Heart left ventricle (tissue), 13 donors: ENCODE data around the gene PEPD.

Experiments used
- POLR2A ChIP-seq, 2 donors: fragments of 450-650 bp; IDR thresholded peaks; one replicate each; pipeline ENCODE4 v1.6.1; 2017; ENCODE audit warnings: antibody characterized with exemption in 2 of 2, mild to moderate bottlenecking in 2 of 2, moderate library complexity in 2 of 2
- TF ChIP-seq, protein P1 (sequence below), 12 donors: fragments of 200-600 bp; sonication (generic) in 4 of 12; IDR thresholded peaks; one replicate each; pipeline versions ENCODE4 v1.5.0 to v1.8.0; 2018 to 2022; ENCODE audit warnings: antibody characterized with exemption in 12 of 12, mild to moderate bottlenecking in 5 of 12
- donor health status: ischemic (EF 13 %, LVEDD 7.1; RV severe dilation, severe dysfunction).
- donor health status: DM: no; HTN: yes; CAD: no.
- donor health status: DM: no; HTN: no; CAD: no.
- donor health status: ischemic (EF 25% LVEDD 6.9; RV normal size, moderate dysfunction).
- donor health status: ischemic (EF 25% LVEDD 5.7; RV mildly dilated, moderate dysfunction).
- donor health status: ischemic (EF 35%, LVEDD 5.7; RV mildly dilated, moderate dysfunction).
- donor health status: nonischemic (EF 11% LVEDD 7.7; RV severe dilation, severe dysfunction).
- donor health status: DM: yes; HTN: yes; CAD: no.
- donor health status: PGD.
- donor health status: ischemic (EF 29% LVEDD 5.4; RV normal size, mild dysfunction).
- donor health status: nonischemic (EF 23%, LVEDD 6.1; RV moderate dilation, normal function).

DNA sequence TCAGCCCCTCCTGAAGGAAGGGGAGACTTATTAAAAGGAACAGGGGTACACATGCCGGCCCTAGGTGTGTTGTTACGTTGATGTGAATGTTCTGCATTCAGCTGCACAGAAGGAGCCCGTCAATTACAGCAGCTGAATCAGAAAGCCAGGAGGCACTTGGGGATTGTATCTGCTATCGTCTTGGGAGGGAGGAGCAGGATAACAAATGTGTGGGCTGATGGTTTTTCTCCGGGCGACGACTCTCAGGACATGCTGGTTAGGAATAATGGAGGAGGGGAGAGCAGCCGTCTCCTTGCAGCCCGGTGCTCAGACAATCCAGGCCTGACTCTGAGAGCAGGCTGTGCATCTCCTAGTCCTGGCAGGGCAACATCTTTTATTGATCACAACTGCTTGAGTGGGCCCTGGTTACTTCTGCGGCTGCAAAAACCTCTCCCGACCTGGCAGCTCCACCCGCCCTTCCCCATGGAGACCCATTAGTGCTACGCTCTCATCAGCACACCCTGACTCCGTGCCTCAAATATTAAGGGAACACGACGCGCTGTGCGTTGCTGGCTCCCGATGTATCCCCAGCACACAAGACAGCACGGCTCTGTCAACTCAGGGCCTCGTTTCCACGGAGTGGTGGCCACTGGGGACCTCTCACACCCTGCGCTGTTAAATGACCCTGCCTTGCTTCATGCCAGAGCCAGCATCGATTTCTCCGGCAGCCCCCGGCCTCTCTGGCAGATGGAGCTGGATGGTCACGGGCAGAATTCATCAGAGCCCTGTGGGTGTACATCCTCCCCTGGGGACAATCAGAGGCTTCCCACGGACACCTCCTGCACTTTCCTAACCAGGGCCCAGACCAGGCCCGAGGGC lies 25.3 kb downstream of the PEPD start:
- TF ChIP-seq, protein P1, sequence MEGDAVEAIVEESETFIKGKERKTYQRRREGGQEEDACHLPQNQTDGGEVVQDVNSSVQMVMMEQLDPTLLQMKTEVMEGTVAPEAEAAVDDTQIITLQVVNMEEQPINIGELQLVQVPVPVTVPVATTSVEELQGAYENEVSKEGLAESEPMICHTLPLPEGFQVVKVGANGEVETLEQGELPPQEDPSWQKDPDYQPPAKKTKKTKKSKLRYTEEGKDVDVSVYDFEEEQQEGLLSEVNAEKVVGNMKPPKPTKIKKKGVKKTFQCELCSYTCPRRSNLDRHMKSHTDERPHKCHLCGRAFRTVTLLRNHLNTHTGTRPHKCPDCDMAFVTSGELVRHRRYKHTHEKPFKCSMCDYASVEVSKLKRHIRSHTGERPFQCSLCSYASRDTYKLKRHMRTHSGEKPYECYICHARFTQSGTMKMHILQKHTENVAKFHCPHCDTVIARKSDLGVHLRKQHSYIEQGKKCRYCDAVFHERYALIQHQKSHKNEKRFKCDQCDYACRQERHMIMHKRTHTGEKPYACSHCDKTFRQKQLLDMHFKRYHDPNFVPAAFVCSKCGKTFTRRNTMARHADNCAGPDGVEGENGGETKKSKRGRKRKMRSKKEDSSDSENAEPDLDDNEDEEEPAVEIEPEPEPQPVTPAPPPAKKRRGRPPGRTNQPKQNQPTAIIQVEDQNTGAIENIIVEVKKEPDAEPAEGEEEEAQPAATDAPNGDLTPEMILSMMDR (IDR thresholded peaks at IDR 0.05): no peak
- no peak for TF ChIP-seq POLR2A (IDR thresholded peaks at IDR 0.05)
